AG10803 (cell line): Measurements from ENCODE around the gene HNRNPM.
"Not testable (repeated sequence)": the region's sequence is repeated elsewhere in the genome, so short reads cannot be mapped to it uniquely, and the experiment has no call there.

ENCODE experiments used
- DNase-seq: peaks from one replicate; pipeline ENCODE4 v3.0.0; 2010; ENCODE audit warnings: low read depth
- H3K4me3 ChIP-seq: 2 replicates; pipeline ENCODE4 v1.5.1; 2011; ENCODE audit warnings: mild to moderate bottlenecking, low read length, control low read depth
- TF ChIP-seq, protein P1 (sequence below): conservative IDR thresholded peaks from 2 replicates; pipeline ENCODE4 v1.5.1; 2011; ENCODE audit warnings: mild to moderate bottlenecking, low read length, control low read depth, inconsistent platforms

HNRNPM gene

DNA sequence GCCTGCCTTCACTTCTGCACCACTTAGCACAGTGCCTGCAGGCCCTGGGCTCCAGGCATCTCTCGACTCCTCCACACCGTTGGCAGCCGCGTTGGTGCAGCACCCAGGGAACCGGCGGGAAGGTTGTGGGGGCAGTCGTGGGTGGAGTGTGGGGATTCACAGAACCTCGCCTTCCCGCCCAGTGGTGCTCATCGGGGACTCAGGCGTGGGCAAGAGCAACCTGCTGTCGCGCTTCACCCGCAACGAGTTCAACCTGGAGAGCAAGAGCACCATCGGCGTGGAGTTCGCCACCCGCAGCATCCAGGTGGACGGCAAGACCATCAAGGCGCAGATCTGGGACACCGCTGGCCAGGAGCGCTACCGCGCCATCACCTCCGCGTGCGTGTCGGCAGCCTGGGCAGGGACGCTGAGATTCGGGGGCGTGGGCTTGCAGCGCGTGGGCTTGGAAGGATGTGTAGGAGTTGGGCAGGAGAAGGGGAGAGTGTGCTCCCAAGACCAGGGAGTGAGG lies 45.0 kb upstream of the HNRNPM start:
- H3K4me3 ChIP-seq: no peak overlapping the region
- TF ChIP-seq, protein P1, sequence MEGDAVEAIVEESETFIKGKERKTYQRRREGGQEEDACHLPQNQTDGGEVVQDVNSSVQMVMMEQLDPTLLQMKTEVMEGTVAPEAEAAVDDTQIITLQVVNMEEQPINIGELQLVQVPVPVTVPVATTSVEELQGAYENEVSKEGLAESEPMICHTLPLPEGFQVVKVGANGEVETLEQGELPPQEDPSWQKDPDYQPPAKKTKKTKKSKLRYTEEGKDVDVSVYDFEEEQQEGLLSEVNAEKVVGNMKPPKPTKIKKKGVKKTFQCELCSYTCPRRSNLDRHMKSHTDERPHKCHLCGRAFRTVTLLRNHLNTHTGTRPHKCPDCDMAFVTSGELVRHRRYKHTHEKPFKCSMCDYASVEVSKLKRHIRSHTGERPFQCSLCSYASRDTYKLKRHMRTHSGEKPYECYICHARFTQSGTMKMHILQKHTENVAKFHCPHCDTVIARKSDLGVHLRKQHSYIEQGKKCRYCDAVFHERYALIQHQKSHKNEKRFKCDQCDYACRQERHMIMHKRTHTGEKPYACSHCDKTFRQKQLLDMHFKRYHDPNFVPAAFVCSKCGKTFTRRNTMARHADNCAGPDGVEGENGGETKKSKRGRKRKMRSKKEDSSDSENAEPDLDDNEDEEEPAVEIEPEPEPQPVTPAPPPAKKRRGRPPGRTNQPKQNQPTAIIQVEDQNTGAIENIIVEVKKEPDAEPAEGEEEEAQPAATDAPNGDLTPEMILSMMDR: no peak
- DNase-seq: no peak

DNA sequence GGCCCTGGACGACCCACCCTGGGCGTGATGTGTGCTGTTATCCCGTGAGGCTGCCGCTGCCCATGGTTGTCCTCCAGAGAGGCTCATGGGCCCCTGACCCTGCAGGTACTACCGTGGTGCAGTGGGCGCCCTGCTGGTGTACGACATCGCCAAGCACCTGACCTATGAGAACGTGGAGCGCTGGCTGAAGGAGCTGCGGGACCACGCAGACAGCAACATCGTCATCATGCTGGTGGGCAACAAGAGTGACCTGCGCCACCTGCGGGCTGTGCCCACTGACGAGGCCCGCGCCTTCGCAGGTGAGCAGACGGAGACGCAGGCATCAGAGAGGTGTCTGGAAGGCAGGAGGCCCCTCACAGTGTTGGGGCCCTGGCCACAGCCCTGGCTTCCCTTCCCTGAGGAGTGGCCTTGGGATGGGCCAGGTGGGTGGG lies 42.8 kb upstream of the HNRNPM start:
- H3K4me3 ChIP-seq: no peak overlapping the region
- no peak for DNase-seq
- TF ChIP-seq, protein P1: no peak

DNA sequence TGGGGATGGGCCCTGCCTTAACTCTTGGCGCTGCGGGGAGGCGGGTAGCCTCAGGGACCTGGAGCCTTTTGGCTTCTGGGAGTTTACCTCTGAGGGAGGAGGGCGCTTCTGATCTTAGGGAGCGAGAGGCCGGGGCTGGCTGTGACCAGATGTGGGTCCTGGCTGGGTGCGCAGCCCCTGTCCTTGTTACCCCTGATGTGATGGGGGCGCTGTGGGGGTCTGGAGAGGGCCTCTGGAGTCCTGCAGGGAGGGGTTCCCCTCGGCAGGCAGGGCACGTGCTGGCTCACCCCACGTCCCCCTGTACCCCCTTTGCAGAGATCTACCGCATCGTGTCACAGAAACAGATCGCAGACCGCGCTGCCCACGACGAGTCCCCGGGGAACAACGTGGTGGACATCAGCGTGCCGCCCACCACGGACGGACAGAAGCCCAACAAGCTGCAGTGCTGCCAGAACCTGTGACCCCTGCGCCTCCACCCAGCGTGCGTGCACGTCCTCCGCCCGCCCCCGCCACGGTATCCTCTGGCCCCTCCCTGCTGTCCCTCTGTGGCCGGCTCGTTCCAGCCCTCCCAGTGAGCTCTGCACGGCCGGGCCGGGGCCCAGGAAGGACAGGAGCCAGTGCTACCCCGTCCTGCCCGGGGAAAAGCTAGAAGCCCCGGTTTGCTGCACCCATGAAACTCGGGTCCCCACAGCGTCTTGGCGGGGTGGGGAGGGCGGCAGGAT lies 41.5 kb upstream of the HNRNPM start:
- H3K4me3 ChIP-seq: no peak overlapping the region
- no peak for DNase-seq
- TF ChIP-seq, protein P1: no peak

DNA sequence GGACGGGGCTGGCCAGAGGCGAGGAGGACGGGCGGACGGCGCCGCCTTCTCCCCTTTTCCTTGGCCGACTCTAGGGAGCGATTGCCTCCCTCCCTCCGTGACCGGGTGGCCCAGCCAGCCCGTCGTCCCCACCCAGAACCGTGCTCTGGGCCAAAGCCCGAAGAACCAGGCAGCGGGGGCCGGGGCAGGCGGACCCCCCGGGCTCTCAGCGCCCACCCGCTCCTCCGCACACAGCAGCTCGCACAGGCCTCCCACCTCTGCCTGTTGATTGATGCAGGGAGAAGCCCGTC lies 41.0 kb upstream of the HNRNPM start:
- TF ChIP-seq, protein P1: no peak
- DNase-seq: no peak
- H3K4me3 ChIP-seq: no peak overlapping the region

DNA sequence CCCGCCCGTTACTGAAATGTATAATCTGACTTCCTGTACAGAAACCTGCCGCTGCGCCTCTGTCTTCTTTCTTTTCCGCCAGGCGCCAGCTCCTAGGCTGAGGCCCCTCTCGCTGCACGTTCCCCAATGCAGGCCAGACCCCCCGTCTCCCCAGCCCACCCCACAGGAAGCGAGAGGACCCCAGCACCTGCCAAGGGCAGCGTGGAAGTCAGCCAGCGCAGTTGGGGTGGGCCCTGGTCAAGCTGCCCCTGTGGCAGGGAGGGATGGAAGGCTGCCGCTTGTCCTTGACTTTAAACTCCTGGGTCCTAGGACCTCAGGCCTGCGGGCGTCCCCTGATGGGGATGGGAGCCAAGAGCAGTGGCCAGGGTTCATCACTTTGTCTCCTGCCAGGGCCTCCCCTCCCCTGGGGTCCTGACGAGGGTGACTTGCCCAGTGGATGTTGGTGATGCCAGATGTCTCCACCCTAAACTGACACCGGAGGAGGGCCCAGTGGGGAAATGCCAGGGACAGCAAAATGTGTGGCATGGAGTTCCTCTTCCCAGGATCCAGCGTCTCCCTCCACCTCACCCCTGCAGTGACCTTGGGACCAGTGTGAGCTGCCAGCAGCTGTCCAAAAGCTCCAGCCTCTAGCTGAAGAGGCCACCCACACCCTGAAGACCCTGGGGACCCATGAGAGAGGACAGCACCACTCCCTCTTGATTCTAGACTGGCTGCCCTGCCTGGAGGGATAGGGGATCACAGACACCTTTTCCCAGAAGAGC lies 40.2 kb upstream of the HNRNPM start:
- TF ChIP-seq, protein P1: no peak
- H3K4me3 ChIP-seq: no peak overlapping the region
- DNase-seq: no peak

DNA sequence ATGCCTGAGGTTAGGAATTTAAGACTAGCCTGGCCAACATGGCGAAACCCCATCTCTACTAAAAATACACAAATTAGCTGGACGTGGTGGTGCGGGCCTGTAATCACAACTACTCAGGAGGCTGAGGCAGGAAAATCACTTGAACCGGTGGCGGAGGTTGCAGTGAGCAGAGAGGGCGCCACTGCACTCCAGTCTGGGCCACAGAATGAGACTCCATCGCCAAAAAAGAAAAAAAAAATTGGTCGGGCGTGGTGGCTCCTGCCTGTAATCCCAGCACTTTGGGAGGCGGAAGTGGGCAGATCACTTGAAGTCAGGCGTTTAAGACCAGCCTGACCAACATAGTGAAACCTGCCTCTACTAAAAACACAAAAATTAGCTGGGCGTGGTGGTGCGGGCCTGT lies 34.1 kb upstream of the HNRNPM start:
- DNase-seq, H3K4me3 ChIP-seq: not testable (repeated sequence)

DNA sequence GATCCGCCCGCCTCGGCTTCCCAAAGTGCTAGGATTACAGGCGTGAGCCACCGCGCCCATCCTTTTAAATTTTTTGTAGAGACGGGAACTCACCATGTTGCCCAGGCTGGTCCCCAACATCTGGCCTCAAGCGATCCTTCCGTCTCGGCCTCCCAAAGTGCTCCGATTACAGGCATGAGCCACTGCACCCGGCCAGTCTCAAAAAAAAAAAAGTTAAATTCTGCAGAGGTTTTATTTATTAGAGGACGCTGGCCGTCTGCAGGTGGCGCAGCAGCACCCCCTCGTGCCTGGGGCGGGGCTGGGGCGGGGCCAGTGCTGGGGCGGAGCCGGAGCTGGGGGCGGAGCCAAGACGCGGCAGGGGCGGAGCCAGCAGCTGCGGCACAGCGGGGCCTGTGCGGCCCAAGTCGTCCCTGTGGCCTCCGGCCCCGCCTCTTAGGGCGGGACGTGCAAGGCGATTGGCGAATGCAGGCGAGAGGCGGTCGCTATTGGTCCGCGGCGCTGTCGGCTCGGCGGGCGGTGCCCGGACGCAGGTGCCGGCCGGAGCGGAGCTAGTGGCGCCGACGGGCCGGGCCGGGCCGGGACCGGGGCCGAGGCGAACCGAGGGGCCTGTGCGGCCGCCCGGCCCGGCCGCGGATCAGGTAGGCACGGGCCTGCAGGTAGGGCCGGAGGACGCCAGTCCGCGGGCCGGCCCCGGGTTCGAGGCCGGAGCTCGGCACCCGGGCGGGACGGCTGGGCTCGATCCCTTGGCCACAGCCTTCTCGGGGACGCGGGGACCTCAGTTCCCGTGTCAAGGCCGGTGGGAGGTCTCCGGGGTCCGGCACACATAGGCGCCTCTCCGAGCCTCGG lies 31.8 kb upstream of the HNRNPM start, which contains the start of gene MARCHF2:
Gene MARCHF2, plus strand, starts transcription at position 523 of the 846 bp plus-strand sequence. CDS start 8,536 bp downstream, outside the sequence.
- peak within 1 kb of the TSS; percentile 71 for H3K4me3 ChIP-seq
- TF ChIP-seq, protein P1: peak; percentile 52
- peak; percentile 96 for DNase-seq
